Uterus (tissue), 4 donors: ENCODE results near the gene ABHD8. TPM values are rescaled to one million over a fixed set of nuclear protein-coding genes. Genes with fewer than 3 reads are reported as not detected.

Experiments
- DNase-seq, 2 donors: peaks; one replicate each; pipeline ENCODE4 v3.0.0-alpha.2; 2019 to 2020
- H3K27ac ChIP-seq, 2 donors: fragments of 200-600 bp; sonication (generic); 1 replicate in 1 of 2; 2 replicates in 1 of 2; pipeline ENCODE4 v1.5.1; 2016 to 2018
- H3K27me3 ChIP-seq, 2 donors: fragments of 200-600 bp; sonication (generic); one replicate each; pipeline ENCODE4 v1.5.1; 2018 to 2019; ENCODE audit warnings: control low read depth in 1 of 2
- H3K36me3 ChIP-seq, 2 donors: fragments of 200-600 bp; sonication (generic); one replicate each; pipeline ENCODE4 v1.5.1; 2019; ENCODE audit warnings: control low read depth in 1 of 2
- H3K4me1 ChIP-seq, 2 donors: fragments of 200-600 bp; sonication (generic); one replicate each; pipeline ENCODE4 v1.5.1; 2018 to 2019; ENCODE audit warnings: control low read depth in 1 of 2
- H3K4me3 ChIP-seq, 2 donors: fragments of 200-600 bp; sonication (generic); 1 replicate in 1 of 2; 2 replicates in 1 of 2; pipeline ENCODE4 v1.5.1; 2018 to 2019; ENCODE audit warnings: mild to moderate bottlenecking in 1 of 2
- H3K9me3 ChIP-seq, 2 donors: fragments of 200-600 bp; sonication (generic); one replicate each; pipeline ENCODE4 v1.5.1; 2019; ENCODE audit warnings: control low read depth in 1 of 2
- POLR2A ChIP-seq, 2 donors: fragments of 450-650 bp; IDR thresholded peaks; one replicate each; pipeline ENCODE4 v1.6.1; 2016; ENCODE audit warnings: antibody characterized with exemption in 2 of 2, mild to moderate bottlenecking in 1 of 2, moderate library complexity in 1 of 2
- intact Hi-C: fragments of 100-400 bp; cut with DNase I; formaldehyde crosslinking; loops from one replicate; pipeline ENCODE4 v1.15.1; 2023; ENCODE audit warnings: low total_unique reads
- total RNA-seq, 4 donors: library from RNA; depleted of rRNA in 3 of 4; stranded (reverse); fragments of >200 nt in 3 of 4; gene quantifications; one replicate each; pipeline versions ENCODE4 v1.1.0 to v1.2.4, GENCODE V29; 2014 to 2023
- TF ChIP-seq, protein P1 (sequence below), 4 experiments: fragments of 200-600 bp in 2 of 4; fragments of 450-650 bp in 2 of 4; sonication (generic) in 2 of 4; IDR thresholded peaks; one replicate each; pipeline ENCODE4 v1.5.1; 2016 to 2019; ENCODE audit warnings: antibody characterized with exemption in 4 of 4, mild to moderate bottlenecking in 2 of 4, moderate library complexity in 1 of 4
- donor health status: DM: yes; HTN: yes; CAD: no.

The ABHD8 gene
- total RNA-seq, 4 donors from 2014 or later, result 9.0 to 115 (median 19.2) TPM

- Histone ChIP-seq H3K4me1 (peaks cover 0 to 18% of the 10 kb centered on the region in 2 donors), H3K27ac (no peak overlapping the region), H3K36me3 (no peaks in the 10 kb centered on the region), H3K9me3 (no peaks in the 10 kb centered on the region), H3K4me3 (no peak overlapping the region), H3K27me3 (peaks cover 0 to 2% of the 10 kb centered on the region in 2 donors)
- TF ChIP-seq, protein P1, sequence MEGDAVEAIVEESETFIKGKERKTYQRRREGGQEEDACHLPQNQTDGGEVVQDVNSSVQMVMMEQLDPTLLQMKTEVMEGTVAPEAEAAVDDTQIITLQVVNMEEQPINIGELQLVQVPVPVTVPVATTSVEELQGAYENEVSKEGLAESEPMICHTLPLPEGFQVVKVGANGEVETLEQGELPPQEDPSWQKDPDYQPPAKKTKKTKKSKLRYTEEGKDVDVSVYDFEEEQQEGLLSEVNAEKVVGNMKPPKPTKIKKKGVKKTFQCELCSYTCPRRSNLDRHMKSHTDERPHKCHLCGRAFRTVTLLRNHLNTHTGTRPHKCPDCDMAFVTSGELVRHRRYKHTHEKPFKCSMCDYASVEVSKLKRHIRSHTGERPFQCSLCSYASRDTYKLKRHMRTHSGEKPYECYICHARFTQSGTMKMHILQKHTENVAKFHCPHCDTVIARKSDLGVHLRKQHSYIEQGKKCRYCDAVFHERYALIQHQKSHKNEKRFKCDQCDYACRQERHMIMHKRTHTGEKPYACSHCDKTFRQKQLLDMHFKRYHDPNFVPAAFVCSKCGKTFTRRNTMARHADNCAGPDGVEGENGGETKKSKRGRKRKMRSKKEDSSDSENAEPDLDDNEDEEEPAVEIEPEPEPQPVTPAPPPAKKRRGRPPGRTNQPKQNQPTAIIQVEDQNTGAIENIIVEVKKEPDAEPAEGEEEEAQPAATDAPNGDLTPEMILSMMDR (IDR thresholded peaks at IDR 0.05), result no peak
- TF ChIP-seq POLR2A (IDR thresholded peaks at IDR 0.05), result no peak
- intact Hi-C loops, result no loop called here
- DNase-seq, result no peak
These were observed 20.7 kb upstream of the ABHD8 start for GRCh38 chr19:17323964-17324332.

DNA sequence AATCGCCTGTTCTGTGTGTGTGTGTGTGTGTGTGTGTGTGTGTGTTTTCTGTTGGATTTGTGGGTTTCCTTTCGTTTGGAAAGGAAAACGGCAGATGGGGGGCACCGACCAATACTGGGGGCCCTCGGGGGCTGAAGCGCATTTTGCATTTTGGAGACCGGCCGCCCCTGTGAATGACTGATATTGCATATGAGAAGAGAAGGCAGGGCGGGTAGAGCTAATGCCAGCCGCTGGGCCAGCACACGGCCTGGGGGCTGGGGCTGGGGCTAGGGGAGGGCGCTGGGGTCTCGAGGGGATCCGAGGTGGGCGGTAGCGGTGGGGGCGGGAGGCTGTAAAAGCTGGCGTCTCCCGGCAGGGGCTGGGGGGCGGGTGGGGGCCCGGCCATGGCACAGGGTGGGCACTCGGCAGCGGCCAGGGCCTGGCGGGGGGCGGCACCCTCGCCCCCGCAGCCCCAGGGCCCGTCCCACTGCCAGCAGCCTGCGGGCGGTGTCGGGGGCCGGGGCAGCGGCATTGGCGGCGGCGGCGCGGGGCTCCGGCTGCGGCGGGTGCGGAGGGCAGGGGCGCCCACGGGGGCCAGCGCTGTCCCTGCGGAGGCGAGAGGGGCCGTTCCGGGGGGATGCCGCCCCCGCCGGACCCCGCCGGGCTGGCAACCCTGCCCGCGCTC is 20.2 kb upstream of the ABHD8 start:
- no peaks in the 10 kb centered on the region for H3K36me3 ChIP-seq
- peaks cover 0 to 13% of the 10 kb centered on the region in 2 donors for H3K4me1 ChIP-seq

DNA sequence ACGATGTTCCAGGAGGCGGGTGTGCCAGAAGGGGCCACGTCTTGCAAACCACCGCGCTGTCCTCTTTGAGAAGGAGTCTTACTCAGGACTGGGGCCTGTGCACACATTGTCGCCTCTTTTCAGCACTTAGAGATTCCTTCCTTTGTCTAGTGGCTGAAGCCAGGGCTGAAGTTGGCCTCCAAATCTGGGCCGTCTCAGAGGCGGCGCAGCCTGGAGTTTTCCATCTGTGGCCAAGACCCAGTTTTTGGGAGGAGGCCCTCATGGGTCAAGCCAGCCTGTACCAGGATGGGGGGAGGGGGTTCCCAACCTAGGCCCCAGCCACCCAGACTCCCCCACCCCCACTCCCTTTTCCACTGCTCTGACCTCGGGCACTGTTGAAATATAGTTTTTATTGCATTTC is 19.6 kb upstream of the ABHD8 start:
- Histone ChIP-seq H3K4me1 (peaks cover 0 to 8% of the 10 kb centered on the region in 2 donors), H3K4me3 (no peak overlapping the region), H3K27me3 (no peaks in the 10 kb centered on the region), H3K36me3 (no peaks in the 10 kb centered on the region), H3K27ac (no peak overlapping the region), H3K9me3 (no peaks in the 10 kb centered on the region)
- intact Hi-C loops, result no loop called here
- DNase-seq, result peak in 1 of 2 donors; percentile 24
- no peak for TF ChIP-seq POLR2A (IDR thresholded peaks at IDR 0.05)
- TF ChIP-seq, protein P1 (IDR thresholded peaks at IDR 0.05), result no peak

More for the DNA sequence above, 20.2 kb upstream of the ABHD8 start:
- Histone ChIP-seq H3K4me3 (no peak overlapping the region), H3K27me3 (no peaks in the 10 kb centered on the region), H3K27ac (no peak overlapping the region), H3K9me3 (no peaks in the 10 kb centered on the region)
- intact Hi-C loops, result no loop called here
- TF ChIP-seq POLR2A (IDR thresholded peaks at IDR 0.05), result no peak
- TF ChIP-seq, protein P1 (IDR thresholded peaks at IDR 0.05), result no peak
- DNase-seq, result no peak

GRCh38 chr19:17321655-17322489 is 18.6 kb upstream of the ABHD8 start:
- Histone ChIP-seq H3K4me3 (no peak overlapping the region), H3K36me3 (no peaks in the 10 kb centered on the region), H3K27ac (no peak overlapping the region), H3K9me3 (no peaks in the 10 kb centered on the region), H3K27me3 (no peaks in the 10 kb centered on the region), H3K4me1 (peaks cover 0 to 8% of the 10 kb centered on the region in 2 donors)
- TF ChIP-seq POLR2A (IDR thresholded peaks at IDR 0.05), result no peak
- TF ChIP-seq, protein P1 (IDR thresholded peaks at IDR 0.05), result no peak
- intact Hi-C loops, result no loop called here
- no peak for DNase-seq

GRCh38 chr19:17320435-17320834 is 17.2 kb upstream of the ABHD8 start:
- DNase-seq, result no peak
- intact Hi-C loops, result no loop called here
- no peak overlapping the region for H3K4me3 ChIP-seq
- peaks cover 0 to 8% of the 10 kb centered on the region in 2 donors for H3K4me1 ChIP-seq
- H3K36me3 ChIP-seq, result no peaks in the 10 kb centered on the region
- no peak overlapping the region for H3K27ac ChIP-seq
- no peaks in the 10 kb centered on the region for H3K9me3 ChIP-seq
- H3K27me3 ChIP-seq, result no peaks in the 10 kb centered on the region
- TF ChIP-seq POLR2A (IDR thresholded peaks at IDR 0.05), result no peak
- TF ChIP-seq, protein P1 (IDR thresholded peaks at IDR 0.05), result no peak
